SJCRH30 (cell line): Measurements from ENCODE around the gene ZNF260. TPM values are rescaled to one million over a fixed set of nuclear protein-coding genes. Genes with fewer than 3 reads are reported as not detected.

Source experiments
- DNase-seq, 2 experiments: peaks; one replicate each; pipeline ENCODE4 v3.0.0-alpha.2; 2015 to 2020
- H3K27ac ChIP-seq: fragments of 250-450 bp; sonication (Bioruptor Pico); 2 replicates; pipeline ENCODE4 v1.5.1; 2020; ENCODE audit warnings: mild to moderate bottlenecking, moderate library complexity
- H3K27me3 ChIP-seq: fragments of 250-450 bp; sonication (Bioruptor Pico); 2 replicates; pipeline ENCODE4 v1.5.1; 2020; ENCODE audit warnings: mild to moderate bottlenecking, moderate library complexity
- H3K36me3 ChIP-seq: fragments of 250-450 bp; sonication (Bioruptor Pico); 2 replicates; pipeline ENCODE4 v1.5.1; 2020; ENCODE audit warnings: mild to moderate bottlenecking, moderate library complexity
- H3K4me1 ChIP-seq: fragments of 250-450 bp; sonication (Bioruptor Pico); 2 replicates; pipeline ENCODE4 v1.5.1; 2020; ENCODE audit warnings: mild to moderate bottlenecking, moderate library complexity
- H3K4me3 ChIP-seq: fragments of 250-450 bp; sonication (Bioruptor Pico); 2 replicates; pipeline ENCODE4 v1.5.1; 2020; ENCODE audit warnings: mild to moderate bottlenecking, moderate library complexity
- H3K9me3 ChIP-seq: fragments of 250-450 bp; sonication (Bioruptor Pico); replicated peaks from 2 replicates; pipeline ENCODE4 v1.5.1; 2020; ENCODE audit warnings: mild to moderate bottlenecking, moderate library complexity
- total RNA-seq: library from RNA; depleted of rRNA; stranded (reverse); fragments of >200 nt; shearing (Covaris generic); gene quantifications from 2 replicates; pipeline ENCODE4 v1.2.3, GENCODE V29; 2014; rRNA removed

The ZNF260 gene
- 24.0 and 28.2 TPM in 2 replicates for total RNA-seq

DNA sequence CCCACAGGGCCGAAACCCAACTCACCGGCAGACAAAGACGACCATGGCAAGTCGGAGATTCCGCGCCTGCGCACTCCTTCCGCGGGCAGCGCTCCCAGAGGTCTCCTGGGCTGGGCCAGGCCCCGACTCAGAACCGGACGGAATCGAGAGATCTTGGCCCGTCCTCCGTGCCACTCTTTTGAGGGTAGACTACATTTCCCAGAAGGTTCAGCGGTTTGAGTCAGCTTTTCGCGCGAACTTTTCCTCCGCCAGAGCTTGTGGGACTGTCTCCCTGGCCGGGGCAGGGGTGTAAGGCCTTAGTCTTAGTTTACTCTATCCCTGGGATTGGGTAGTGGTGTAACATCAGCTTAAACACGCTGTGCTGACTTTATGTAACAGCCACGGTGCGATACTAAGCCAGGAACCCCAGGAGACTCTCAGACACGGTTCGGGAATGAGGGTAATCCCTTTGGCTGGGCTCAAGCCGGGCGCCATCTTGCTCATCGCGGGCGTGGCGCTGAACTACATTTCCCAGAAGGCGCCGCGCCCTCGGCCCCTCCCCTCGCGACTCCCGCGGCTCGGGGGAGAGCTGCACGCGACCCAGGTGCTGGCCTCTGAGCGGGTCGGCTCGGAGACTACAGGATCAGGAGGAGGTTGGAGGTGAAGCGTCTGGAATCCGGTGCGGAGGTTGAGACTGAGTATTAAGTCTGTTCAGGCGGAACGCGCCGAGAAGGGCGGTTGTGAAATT lies at the start of gene ZNF260:
Gene ZNF260 (minus strand): TSS at position 78 of the 727 bp plus-strand sequence. CDS start 13,033 bp downstream, outside the sequence.
- H3K36me3 ChIP-seq: peaks cover 28% of the 10 kb centered on the region
- peaks cover 12% of the 10 kb centered on the region for H3K9me3 ChIP-seq
- H3K27me3 ChIP-seq: no peaks in the 10 kb centered on the region
- H3K4me3 ChIP-seq: peak within 1 kb of the TSS; percentile 84
- no peaks in the 10 kb centered on the region for H3K4me1 ChIP-seq
- peak within 1 kb of the TSS; percentile 96 for H3K27ac ChIP-seq
- DNase-seq: peak; percentile 93 to 94

DNA sequence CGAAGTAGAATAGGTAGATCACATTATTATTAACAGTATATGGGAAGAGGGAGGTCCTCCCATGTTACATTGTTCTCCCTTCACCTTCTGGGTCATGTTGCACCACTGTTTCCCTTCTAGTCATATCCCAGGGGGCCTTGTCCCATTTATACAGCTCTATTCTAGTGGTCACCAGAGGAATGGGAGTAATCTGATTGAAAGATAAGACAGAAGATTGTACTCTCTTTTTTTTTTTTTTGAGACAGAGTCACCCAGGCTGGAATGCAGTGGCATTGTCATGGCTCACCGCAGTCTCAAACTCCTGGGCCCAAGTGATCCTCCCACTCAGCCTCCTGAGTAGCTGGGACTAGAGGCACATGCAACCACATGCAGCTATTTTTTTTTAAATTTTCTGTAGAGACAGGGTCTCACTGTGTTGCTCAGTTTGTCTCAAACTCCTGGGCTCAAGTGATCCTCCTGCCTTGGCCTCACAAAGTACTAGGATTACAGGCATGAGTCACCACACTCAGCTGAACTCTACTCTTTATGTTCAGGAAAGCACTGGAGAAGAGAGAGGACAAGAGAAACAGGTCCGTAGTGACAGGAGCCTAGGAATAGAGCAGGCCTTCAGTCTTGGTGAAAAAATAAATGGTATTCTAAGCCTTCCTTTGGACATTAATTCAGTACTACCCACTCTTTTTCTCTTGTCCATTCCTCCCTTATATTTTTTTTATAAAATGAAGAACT lies 49.4 kb upstream of the ZNF260 start:
- Histone ChIP-seq H3K27ac (no peak overlapping the region), H3K36me3 (peaks cover 65% of the 10 kb centered on the region), H3K9me3 (peaks cover 12% of the 10 kb centered on the region), H3K27me3 (no peaks in the 10 kb centered on the region), H3K4me1 (no peaks in the 10 kb centered on the region), H3K4me3 (no peak overlapping the region)
- DNase-seq: no peak

DNA sequence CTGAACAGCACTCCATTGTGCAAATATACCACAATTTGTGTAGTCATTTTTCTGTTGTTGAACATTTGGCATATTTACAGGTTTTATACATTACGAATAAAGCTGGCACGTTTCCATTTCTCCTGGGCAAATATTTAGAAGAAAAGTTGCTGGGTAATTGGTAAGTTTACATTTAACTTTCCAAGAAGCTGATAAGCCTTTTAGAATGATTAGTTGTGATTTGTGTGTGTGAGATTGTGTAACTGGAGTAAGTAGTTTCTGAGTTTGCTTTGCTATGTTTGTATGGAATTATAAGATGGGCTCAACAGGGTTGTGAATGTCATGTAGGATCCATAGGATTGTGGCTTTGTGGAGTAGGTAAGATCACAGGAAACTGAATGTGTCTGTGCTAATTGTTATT lies 46.7 kb upstream of the ZNF260 start:
- Histone ChIP-seq H3K36me3 (peaks cover 55% of the 10 kb centered on the region), H3K9me3 (peaks cover 16% of the 10 kb centered on the region), H3K27ac (peak overlapping the region; percentile 80; the same call in 1 of the 2 replicates), H3K4me1 (no peaks in the 10 kb centered on the region), H3K27me3 (no peaks in the 10 kb centered on the region), H3K4me3 (peak overlapping the region; percentile 87)
- no peak for DNase-seq

DNA sequence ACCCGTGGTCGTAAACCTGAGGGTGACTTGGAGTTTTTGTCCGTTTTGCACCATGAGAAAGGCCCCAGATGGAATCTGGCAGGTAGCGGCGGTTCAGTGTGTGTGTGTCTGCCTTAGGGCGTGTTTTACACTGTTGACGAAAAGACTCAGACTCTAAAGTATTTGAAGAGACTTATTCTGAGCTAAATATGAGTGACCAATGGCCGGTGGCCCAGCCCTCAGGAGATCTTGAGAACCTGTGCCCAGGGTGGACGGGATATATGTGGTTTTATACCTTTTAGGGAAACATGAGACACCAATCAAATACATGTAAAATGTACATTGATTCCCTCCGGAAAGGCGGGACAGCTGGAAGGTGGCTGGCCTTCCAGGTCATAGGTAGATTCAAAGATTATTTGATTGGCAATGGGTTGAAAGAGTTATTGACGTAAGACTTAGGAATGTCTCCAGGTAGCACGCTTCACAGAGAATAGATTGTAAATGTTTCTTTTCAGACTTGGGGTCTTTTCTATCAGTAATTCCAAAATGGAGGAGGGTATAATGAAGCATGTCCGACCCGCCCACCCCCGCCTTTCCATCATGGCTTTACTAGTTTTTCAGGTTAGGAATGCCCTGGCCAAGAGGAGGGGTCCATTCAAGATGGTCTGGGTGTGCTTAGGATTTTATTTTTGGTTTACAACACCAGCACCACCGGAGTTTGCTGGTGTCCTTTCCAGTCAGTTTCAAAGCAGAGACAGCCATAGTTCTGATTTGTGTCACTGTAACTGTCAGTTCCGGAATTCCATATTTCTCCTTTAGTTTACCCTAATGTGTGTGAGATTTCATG lies 46.0 kb upstream of the ZNF260 start:
- H3K4me3 ChIP-seq: peak overlapping the region; percentile 87
- peak overlapping the region; percentile 80 for H3K27ac ChIP-seq
- H3K9me3 ChIP-seq: peaks cover 10% of the 10 kb centered on the region
- no peaks in the 10 kb centered on the region for H3K27me3 ChIP-seq
- peaks cover 53% of the 10 kb centered on the region for H3K36me3 ChIP-seq
- DNase-seq: peak; percentile 8 to 20
- H3K4me1 ChIP-seq: no peaks in the 10 kb centered on the region

DNA sequence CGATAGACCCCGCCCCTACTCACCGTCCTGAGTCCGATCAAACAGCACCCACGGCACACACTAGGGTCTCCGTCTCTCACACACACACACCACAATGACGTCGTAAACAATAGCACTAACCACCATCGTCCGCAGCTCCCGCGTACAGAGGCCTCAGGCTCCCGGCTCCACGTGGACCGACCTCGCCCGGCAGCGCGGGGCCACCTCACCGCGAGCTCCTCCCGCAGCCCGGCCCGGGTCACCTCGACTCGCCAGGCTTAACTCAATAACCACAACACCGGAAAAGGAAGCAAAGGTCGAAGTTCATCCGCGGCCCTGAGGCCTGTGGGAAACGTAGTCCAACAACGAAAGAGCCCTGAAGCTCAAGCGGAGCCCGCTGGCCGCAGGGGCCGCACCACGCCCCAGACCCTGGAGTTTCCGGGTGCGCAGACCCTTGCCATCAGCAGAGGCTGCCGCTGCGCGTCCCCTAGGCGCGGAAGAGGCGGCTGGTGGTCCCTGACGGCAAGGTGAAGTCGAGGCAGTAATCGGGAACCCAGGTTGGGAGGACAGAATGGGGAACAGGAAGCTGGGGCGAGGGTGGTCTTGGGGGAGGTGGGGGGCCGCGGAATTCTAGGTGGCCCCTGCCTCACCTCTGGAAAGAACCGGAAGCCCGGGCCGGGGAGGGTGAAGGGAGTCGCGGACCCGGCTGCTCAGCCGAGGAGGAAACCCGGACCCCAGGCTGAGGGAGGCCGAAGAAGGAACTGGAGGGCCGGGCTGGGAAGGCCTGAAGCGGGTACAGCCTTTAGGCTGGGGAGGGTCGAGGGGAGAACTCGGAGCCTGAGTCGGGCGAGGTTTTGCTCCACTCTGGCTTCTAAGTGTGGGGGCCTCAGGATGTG lies 45.2 kb upstream of the ZNF260 start, which contains the start of gene ZNF529:
Gene ZNF529 (minus strand): TSS at position 273 of the 875 bp plus-strand sequence. CDS start 946 bp downstream, outside the sequence.
- peak within 1 kb of the TSS; percentile 87 for H3K4me3 ChIP-seq
- peaks cover 12% of the 10 kb centered on the region; the same call in 1 of the 2 replicates for H3K9me3 ChIP-seq
- DNase-seq: peak; percentile 94 to 96
- H3K27ac ChIP-seq: peak within 1 kb of the TSS; percentile 80
- no peaks in the 10 kb centered on the region for H3K4me1 ChIP-seq
- peaks cover 51% of the 10 kb centered on the region for H3K36me3 ChIP-seq
- H3K27me3 ChIP-seq: no peaks in the 10 kb centered on the region

DNA sequence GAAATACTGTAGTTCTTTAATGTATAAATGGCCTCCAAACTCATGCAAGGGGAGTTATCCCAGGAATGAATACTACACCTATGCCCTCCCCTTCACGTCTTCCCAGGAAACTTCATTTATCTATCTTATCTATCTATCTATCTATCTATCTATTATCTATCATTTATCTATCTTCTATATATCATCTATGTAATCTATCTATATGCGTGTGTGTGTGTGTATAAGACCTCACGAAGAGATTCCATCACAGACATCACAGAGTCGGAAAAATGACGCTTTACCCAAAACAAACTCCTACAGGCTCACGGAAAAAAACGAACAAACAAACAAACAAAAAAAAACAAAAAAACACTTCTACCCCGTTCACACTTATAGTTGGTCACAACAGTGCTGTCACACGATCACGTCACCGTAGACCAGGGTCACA lies 44.5 kb upstream of the ZNF260 start:
- Histone ChIP-seq H3K27ac (peak overlapping the region; percentile 80), H3K4me1 (no peaks in the 10 kb centered on the region), H3K9me3 (peaks cover 14% of the 10 kb centered on the region), H3K4me3 (peak overlapping the region; percentile 87), H3K36me3 (peaks cover 55% of the 10 kb centered on the region), H3K27me3 (no peaks in the 10 kb centered on the region)
- no peak for DNase-seq

DNA sequence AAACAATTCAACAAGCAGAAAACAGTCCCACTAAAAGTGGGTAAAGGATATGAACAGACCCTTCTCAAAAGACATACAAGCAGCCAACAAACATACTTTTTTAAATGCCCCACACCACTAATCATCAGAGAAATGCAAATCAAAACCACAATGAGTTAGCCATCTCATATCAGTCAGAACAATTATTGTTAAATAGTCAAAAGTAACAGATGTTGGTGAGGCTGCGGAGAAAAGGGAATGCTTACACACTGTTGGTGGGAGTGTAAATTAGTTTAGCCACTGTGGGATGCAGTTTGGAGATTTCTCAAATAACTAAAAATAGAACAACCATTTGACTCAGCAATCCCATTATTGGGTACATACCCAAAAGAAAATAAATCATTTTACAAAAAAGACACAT lies 36.3 kb upstream of the ZNF260 start:
- no peak for DNase-seq
- no peak overlapping the region for H3K27ac ChIP-seq

DNA sequence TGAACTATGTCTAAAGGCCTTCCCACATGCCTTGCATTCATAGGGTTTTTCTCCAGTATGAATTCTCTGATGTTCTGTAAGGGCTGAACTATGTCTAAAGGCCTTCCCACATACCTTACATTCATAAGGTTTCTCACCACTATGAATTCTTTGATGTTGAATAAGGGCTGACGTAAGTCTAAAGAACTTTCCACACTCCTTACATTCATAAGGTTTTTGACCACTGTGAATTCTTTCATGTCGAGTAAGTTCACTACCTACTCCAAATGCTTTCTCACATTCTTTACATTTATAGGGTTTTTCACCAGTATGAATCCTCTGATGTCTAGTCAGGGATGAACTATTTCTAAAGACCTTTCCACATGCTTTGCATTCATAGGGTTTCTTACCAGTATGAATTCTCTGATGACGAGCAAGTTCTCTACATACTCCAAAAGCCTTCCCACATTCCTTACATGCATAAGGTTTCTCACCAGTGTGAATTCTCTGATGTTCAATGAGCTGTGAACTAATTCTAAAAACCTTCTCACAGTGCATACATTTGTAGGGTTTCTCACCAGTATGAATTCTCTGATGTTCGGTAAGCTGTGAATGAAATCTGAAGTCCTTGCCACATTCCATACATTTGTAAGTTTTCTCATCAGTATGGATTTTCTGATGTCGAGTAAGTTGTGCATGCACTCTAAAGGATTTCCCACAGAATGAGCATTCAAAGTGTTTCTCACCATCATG lies 19.1 kb upstream of the ZNF260 start:
- peak in 1 of 2 experiments; percentile 50 for DNase-seq
- Histone ChIP-seq H3K27ac (no peak overlapping the region), H3K4me1 (no peaks in the 10 kb centered on the region), H3K27me3 (no peaks in the 10 kb centered on the region), H3K36me3 (peaks cover 87% of the 10 kb centered on the region), H3K9me3 (peaks cover 70% of the 10 kb centered on the region), H3K4me3 (no peak overlapping the region)

More for the DNA sequence above, 36.3 kb upstream of the ZNF260 start:
- Histone ChIP-seq H3K4me3 (no peak overlapping the region), H3K27me3 (no peaks in the 10 kb centered on the region), H3K9me3 (peaks cover 42% of the 10 kb centered on the region), H3K4me1 (no peaks in the 10 kb centered on the region), H3K36me3 (peaks cover 55% of the 10 kb centered on the region)

DNA sequence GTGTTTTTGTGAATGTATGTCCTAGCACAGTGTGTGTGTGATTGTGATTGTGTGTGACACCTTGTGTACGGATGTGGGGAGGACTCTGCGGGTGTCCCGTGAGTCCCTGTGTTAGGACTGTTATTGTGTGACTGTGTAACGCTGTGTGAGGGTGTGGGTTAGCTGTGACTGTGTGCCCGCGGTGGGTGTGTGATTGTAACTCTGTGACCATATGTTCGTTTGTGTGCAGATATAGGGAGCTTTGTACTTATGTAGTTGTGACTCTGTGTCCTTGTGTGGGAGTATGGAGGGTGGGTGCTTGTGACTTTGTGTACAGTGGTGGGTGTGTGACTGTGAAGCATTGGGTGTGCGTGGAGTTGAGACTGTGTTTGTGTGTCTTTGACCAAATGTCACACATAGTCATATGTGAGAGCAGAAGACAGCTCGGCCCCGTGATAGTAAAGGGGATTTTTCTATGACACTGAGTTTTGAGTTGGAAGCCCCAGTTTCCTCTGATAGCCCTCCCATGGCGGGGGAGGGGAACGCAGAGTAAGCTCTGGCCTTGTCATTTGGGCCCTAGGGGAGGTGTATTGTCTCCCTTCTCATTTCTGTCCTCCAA lies 949 bp upstream of the ZNF260 start:
- Histone ChIP-seq H3K9me3 (peaks cover 12% of the 10 kb centered on the region), H3K4me1 (no peaks in the 10 kb centered on the region), H3K4me3 (peak overlapping the region; percentile 84), H3K36me3 (peaks cover 27% of the 10 kb centered on the region), H3K27ac (peak overlapping the region; percentile 96), H3K27me3 (no peaks in the 10 kb centered on the region)
- DNase-seq: peak; percentile 15 to 26

DNA sequence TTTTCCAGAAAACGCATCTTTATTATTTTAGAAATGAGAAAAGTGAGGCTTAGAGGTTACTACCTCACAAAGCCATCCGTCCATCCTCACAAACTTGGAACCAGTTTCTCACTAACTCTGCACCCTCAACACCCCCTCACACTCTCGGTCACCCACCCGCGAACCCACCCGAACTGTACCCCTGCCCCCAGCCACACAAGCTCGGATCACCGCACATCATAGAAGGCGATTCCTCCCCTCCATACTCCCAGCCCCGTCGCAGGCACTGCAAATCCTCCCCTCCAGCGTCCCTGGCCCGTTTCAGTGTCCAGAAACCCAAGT lies 238 bp downstream of the ZNF260 start:
- peaks cover 32% of the 10 kb centered on the region for H3K36me3 ChIP-seq
- no peak for DNase-seq

DNA sequence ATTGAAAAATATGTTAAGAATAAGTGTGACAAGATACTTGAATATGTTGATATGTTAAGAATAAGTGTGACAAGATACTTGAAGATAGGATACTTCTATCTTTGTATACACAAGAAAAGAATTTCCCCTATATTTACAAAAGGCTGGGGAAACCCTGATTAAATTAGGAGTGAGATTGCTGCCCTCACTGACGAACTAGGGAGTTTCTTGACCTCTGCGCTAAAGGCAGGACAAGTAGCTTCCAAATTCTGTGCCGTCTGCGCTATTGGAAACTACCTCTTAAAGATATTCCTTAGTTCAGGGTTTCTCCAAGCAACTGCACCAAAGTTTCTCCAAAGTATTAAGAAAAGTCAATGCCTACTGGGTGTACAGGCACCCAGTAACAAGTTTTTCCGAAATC lies 730 bp downstream of the ZNF260 start:
- peaks cover 18% of the 10 kb centered on the region for H3K9me3 ChIP-seq
- peaks cover 36% of the 10 kb centered on the region for H3K36me3 ChIP-seq
- no peaks in the 10 kb centered on the region for H3K27me3 ChIP-seq
- peak overlapping the region; percentile 84 for H3K4me3 ChIP-seq
- peak in 1 of 2 experiments; percentile 12 for DNase-seq
- peak overlapping the region; percentile 96; the same call in 1 of the 2 replicates for H3K27ac ChIP-seq
- H3K4me1 ChIP-seq: no peaks in the 10 kb centered on the region

More for the DNA sequence above, 238 bp downstream of the ZNF260 start:
- peak overlapping the region; percentile 96 for H3K27ac ChIP-seq
- peaks cover 14% of the 10 kb centered on the region for H3K9me3 ChIP-seq
- H3K27me3 ChIP-seq: no peaks in the 10 kb centered on the region
- H3K4me1 ChIP-seq: no peaks in the 10 kb centered on the region
- H3K4me3 ChIP-seq: peak overlapping the region; percentile 84

DNA sequence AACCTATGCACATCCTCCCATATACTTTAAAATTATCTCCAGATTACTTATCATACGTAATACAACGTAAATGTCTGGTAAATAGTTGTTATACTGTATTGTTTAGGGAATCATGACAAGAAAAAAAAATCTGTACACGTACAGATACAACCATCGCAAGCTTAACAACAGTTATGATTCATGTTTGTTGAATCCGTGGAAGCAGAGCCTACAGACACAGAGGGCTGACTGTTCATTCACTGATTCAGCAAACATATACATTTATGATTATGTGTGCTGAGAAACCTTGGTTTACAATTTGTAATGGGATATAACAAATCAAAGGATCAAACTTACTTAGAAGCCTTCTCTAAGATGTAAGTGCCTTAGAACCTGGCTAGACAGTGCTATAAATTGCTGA lies 1.5 kb downstream of the ZNF260 start:
- H3K4me3 ChIP-seq: no peak overlapping the region
- peaks cover 18% of the 10 kb centered on the region for H3K9me3 ChIP-seq
- H3K27ac ChIP-seq: no peak overlapping the region
- DNase-seq: no peak
- H3K27me3 ChIP-seq: no peaks in the 10 kb centered on the region
- H3K4me1 ChIP-seq: no peaks in the 10 kb centered on the region
- peaks cover 43% of the 10 kb centered on the region for H3K36me3 ChIP-seq

DNA sequence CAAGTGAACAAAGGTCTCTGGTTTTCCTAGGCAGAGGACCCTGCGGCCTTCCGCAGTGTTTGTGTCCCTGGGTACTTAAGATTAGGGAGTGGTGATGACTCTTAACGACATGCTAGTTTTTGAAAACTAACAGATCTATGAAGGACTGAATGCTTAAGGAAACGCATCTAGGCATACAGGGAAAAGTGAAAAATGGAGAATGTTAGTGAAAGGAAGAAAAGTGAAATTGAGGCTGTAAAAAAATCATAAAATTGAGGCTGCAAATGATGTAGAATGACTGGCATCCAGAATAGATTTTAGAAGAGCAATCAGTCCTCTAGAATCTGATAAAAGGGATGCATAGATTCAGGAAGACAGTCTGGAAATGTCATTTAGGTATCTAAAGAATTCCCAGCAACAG lies 3.5 kb downstream of the ZNF260 start:
- no peak for DNase-seq
- no peaks in the 10 kb centered on the region for H3K27me3 ChIP-seq
- peaks cover 24% of the 10 kb centered on the region for H3K9me3 ChIP-seq
- H3K36me3 ChIP-seq: peaks cover 55% of the 10 kb centered on the region
- no peaks in the 10 kb centered on the region for H3K4me1 ChIP-seq
- H3K27ac ChIP-seq: no peak overlapping the region
- H3K4me3 ChIP-seq: no peak overlapping the region
